K562 (cell line): ENCODE data around the gene HSD17B2. TPM values are rescaled to one million over a fixed set of nuclear protein-coding genes. Genes with fewer than 3 reads are reported as not detected.

Experiments used
- ATAC-seq: fragments of 200-7000 bp; cut with Tn5 transposase; 3 replicates; pipeline ENCODE4 v1.9.1; 2020; ENCODE audit warnings: moderate library complexity
- BruUV-seq: library from RNA; stranded (reverse); fragments of 400-500 nt; replicated peaks from 2 replicates; lab custom pipeline; 2021; lab: Mats Ljungman, UMichigan
- CTCF ChIA-PET: fragments of 300-600 bp; formaldehyde crosslinking; extraction: SDS; loops from one replicate; lab custom pipeline; 2021; ENCODE audit warnings: low intra/inter-chr PET ratio; lab: Yijun Ruan, JAX
- POLR2A ChIA-PET: fragments of 300-600, 350-650 bp; sonication (Branson Sonifier 250); formaldehyde crosslinking; extraction: SDS; loops from one replicate; lab custom pipeline; 2021; ENCODE audit warnings: antibody characterized with exemption, inconsistent platforms; lab: Yijun Ruan, JAX
- DNase-seq, 4 experiments: peaks; one replicate each; pipeline versions ENCODE4 v3.0.0 to v3.0.0-alpha.2; 2011 to 2018; ENCODE audit warnings: low spot score in 3 of 4, mixed read lengths in 3 of 4; ENCODE audit errors: extremely low read depth in 1 of 4
- FAIRE-seq: peaks from 2 replicates; lab custom pipeline; 2011; peaks lifted over from hg19 to GRCh38; lab: Jason Lieb, UNC
- H2AFZ ChIP-seq: 2 replicates; pipeline ENCODE4 v1.6.0; 2011; ENCODE audit warnings: low read depth, low read length, control low read depth, inconsistent platforms
- H3K27ac ChIP-seq: fragments of 200-600 bp; 3 replicates; pipeline ENCODE4 v1.8.0; 2011; ENCODE audit warnings: low read depth, mild to moderate bottlenecking, control low read depth, inconsistent platforms, low read length, moderate library complexity, mixed read lengths; ENCODE audit errors: extremely low read depth
- H3K27me3 ChIP-seq, 2 experiments: fragments of 300-600 bp in 1 of 2; 2 replicates in 1 of 2; 3 replicates in 1 of 2; pipeline versions ENCODE4 v1.6.0 to v1.8.0; 2011; ENCODE audit warnings: inconsistent platforms in 2 of 2, low read length in 2 of 2, mild to moderate bottlenecking in 1 of 2, mixed read lengths in 1 of 2, moderate library complexity in 1 of 2; ENCODE audit not compliant: control insufficient read depth in 2 of 2, insufficient read depth in 2 of 2
- H3K36me3 ChIP-seq: fragments of 300-600 bp; 3 replicates; pipeline ENCODE4 v1.8.0; 2011; ENCODE audit warnings: mild to moderate bottlenecking, low read length, inconsistent platforms; ENCODE audit not compliant: control insufficient read depth, insufficient read depth
- H3K4me1 ChIP-seq, 2 experiments: fragments of 200-600 bp in 1 of 2; replicated peaks in 1 of 2; 2 replicates in 1 of 2; 3 replicates in 1 of 2; pipeline versions ENCODE4 v1.5.1 to v1.8.0; 2011; ENCODE audit warnings: inconsistent platforms in 2 of 2, low read length in 2 of 2, mild to moderate bottlenecking in 1 of 2, mixed read lengths in 1 of 2, moderate library complexity in 1 of 2; ENCODE audit not compliant: control insufficient read depth in 2 of 2, insufficient read depth in 2 of 2
- H3K4me2 ChIP-seq: 2 replicates; pipeline ENCODE4 v1.6.1; 2011; ENCODE audit warnings: low read length, control low read depth, inconsistent platforms, mixed read lengths; ENCODE audit not compliant: insufficient read depth
- H3K4me3 ChIP-seq: fragments of 200-600 bp; sonication (generic), shearing (Covaris generic); 2 replicates; pipeline ENCODE4 v1.5.1; 2016; ENCODE audit warnings: control low read depth, inconsistent platforms
- H3K79me2 ChIP-seq: fragments of 200-600 bp; 3 replicates; pipeline ENCODE4 v1.8.0; 2011; ENCODE audit warnings: low read length, inconsistent platforms; ENCODE audit not compliant: control insufficient read depth, insufficient read depth
- H3K9ac ChIP-seq, 2 experiments: 2 replicates each; pipeline versions ENCODE4 v1.6.0 to v1.6.1; 2011; ENCODE audit warnings: low read depth in 2 of 2, low read length in 2 of 2, control low read depth in 1 of 2, inconsistent platforms in 1 of 2, mild to moderate bottlenecking in 1 of 2, mixed read lengths in 1 of 2; ENCODE audit not compliant: insufficient read depth in 1 of 2
- H3K9me1 ChIP-seq: one replicate; pipeline ENCODE4 v1.6.0; 2011; ENCODE audit warnings: inconsistent platforms, mild to moderate bottlenecking, low read length, moderate library complexity; ENCODE audit not compliant: control insufficient read depth, insufficient read depth
- H3K9me3 ChIP-seq: replicated peaks from 2 replicates; pipeline ENCODE4 v1.5.1; 2011; ENCODE audit warnings: low read depth, low read length, inconsistent platforms; ENCODE audit not compliant: control insufficient read depth, insufficient read depth
- H4K20me1 ChIP-seq: replicated peaks from 2 replicates; pipeline ENCODE4 v1.6.1; 2011; ENCODE audit warnings: low read length, inconsistent platforms, mixed read lengths; ENCODE audit not compliant: control insufficient read depth, insufficient read depth
- ELF1 ChIP-seq: fragments of 200-800 bp; sonication (Bioruptor generic); IDR thresholded peaks from 2 replicates; pipeline ENCODE4 v1.6.1; 2016; ENCODE audit warnings: missing genetic modification characterization, missing compliant biosample characterization
- HDAC3 ChIP-seq: fragments of 450-650 bp; IDR thresholded peaks from 2 replicates; pipeline ENCODE4 v1.6.1; 2018; ENCODE audit warnings: borderline replicate concordance, mild to moderate bottlenecking, moderate library complexity; ENCODE audit not compliant: partially characterized antibody
- IRF9 ChIP-seq: fragments of 450-650 bp; IDR thresholded peaks from 2 replicates; pipeline ENCODE4 v1.6.1; 2016; ENCODE audit warnings: missing biosample characterization, missing genetic modification characterization
- MYC ChIP-seq, 2 experiments: fragments of 250-450 bp in 1 of 2; sonication (Bioruptor Pico) in 1 of 2; IDR thresholded peaks; 2 replicates each; pipeline versions ENCODE4 v1.5.1 to v1.6.1; 2012 to 2021; ENCODE audit warnings: low read depth in 2 of 2, borderline replicate concordance in 1 of 2, improper control_type of control experiment in 1 of 2, low read length in 1 of 2, mild to moderate bottlenecking in 1 of 2, moderate library complexity in 1 of 2
- THRA ChIP-seq: fragments of 450-650 bp; IDR thresholded peaks from 2 replicates; pipeline ENCODE4 v1.6.1; 2017; ENCODE audit warnings: mild to moderate bottlenecking, moderate library complexity
- WGBS: fragments of 100-300 bp; shearing (Covaris generic); methylation state at CpG from one replicate; pipeline ENCODE4 v1.1.6; 2016; ENCODE audit warnings: low coverage, mixed read lengths; ENCODE audit not compliant: insufficient coverage; ENCODE audit errors: missing lambda C conversion rate; 5-methylcytosine and 5-hydroxymethylcytosine counted together
- in situ Hi-C: fragments of 300-500 bp; cut with MboI; formaldehyde crosslinking; loops from 4 replicates; pipeline ENCODE4 v1.15.0; 2018; ENCODE audit warnings: inconsistent platforms, mixed read lengths
- intact Hi-C: fragments of 100-400 bp; cut with micrococcal nuclease; formaldehyde crosslinking; loops from 2 replicates; pipeline ENCODE4 v1.14.2; 2022
- polyA plus RNA-seq, 8 experiments: library from polyadenylated mRNA; depleted of rRNA in 4 of 8; stranded (reverse) in 5 of 8; unstranded in 3 of 8; fragments of >200 nt; fragmentation: Nextera tagmentation in 2 of 8; fragmentation: Illumina TruSeq in 1 of 8; extraction: Ambion mirVana in 2 of 8; extraction: Trizol in 1 of 8; gene quantifications; 2 replicates each; pipeline versions ENCODE4 v1.2.1 to v1.2.3, GENCODE V29; 2011 to 2014; ENCODE audit warnings: inconsistent platforms in 1 of 8, missing spikeins in 1 of 8
- total RNA-seq, 7 experiments: library from RNA; depleted of rRNA in 6 of 7; stranded (reverse); fragments of >200 nt in 6 of 7; fragmentation: Illumina TruSeq in 2 of 7; extraction: Trizol in 2 of 7; gene quantifications; 2 replicates each; pipeline versions ENCODE4 v1.2.1 to v1.2.3, GENCODE V29; 2011 to 2021; ENCODE audit warnings: low replicate concordance in 1 of 7

HSD17B2 gene
- total and polyA plus RNA-seq, 9 of the 15 experiments (the other 6 are each of a cell fraction or from before 2014, with no cell fraction given), result not detected

GRCh38 chr16:82033006-82033405 is 2.0 kb upstream of the HSD17B2 start:
- no peak for ATAC-seq
- H2AFZ ChIP-seq, result no peak overlapping the region
- TF ChIP-seq IRF9 (tag) (no peak), MYC (IDR thresholded peaks at IDR 0.05; ENCODE audit: low read depth, low read length) (no peak), MYC (CRISPR knock-in tag; IDR thresholded peaks at IDR 0.05; ENCODE audit: borderline replicate concordance, low read depth) (no peak), ELF1 (tag) (no peak), HDAC3 (no peak), THRA (no peak)
- TF ChIP-seq, all 486 proteins: peak for 0
- in situ Hi-C loops, result no loop called here
- no TSS peak for BruUV-seq
- FAIRE-seq (no peak), DNase-seq (no peak)
- Histone ChIP-seq H3K9me1 (no peaks in the 10 kb centered on the region), H3K9ac (no peak overlapping the region), H3K79me2 (no peaks in the 10 kb centered on the region), H3K9me3 (no peaks in the 10 kb centered on the region), H4K20me1 (no peaks in the 10 kb centered on the region), H3K27me3 (no peaks in the 10 kb centered on the region; a peak in 3 of 5 replicates), H3K36me3 (no peaks in the 10 kb centered on the region), H3K27ac (no peak overlapping the region), H3K4me1 (no peaks in the 10 kb centered on the region), H3K4me3 (no peak overlapping the region), H3K4me2 (no peak overlapping the region)
- intact Hi-C loops, result no loop called here
- whole genome bisulfite sequencing, result 1% methylated on average over 6 of the region's 6 CpGs
- POLR2A ChIA-PET, result no interaction called here
- CTCF ChIA-PET, result interaction anchor here (0.8 kb wide), 1 partner anchor 197 kb away, joined by 4 read pairs; no protein-coding TSS in a partner anchor
